Right lobe of liver (tissue), 4 donors: Measurements from ENCODE around the gene STXBP6.

Experiments used
- CTCF ChIP-seq, 4 donors: fragments of 200-600 bp in 3 of 4; fragments of 450-650 bp in 1 of 4; IDR thresholded peaks; one replicate each; pipeline versions ENCODE4 v1.5.1 to v1.8.0; 2016 to 2022; ENCODE audit warnings: antibody characterized with exemption in 4 of 4, mild to moderate bottlenecking in 2 of 4
- POLR2A ChIP-seq: fragments of 450-650 bp; IDR thresholded peaks from one replicate; pipeline ENCODE4 v1.6.1; 2017; ENCODE audit warnings: antibody characterized with exemption, mild to moderate bottlenecking
- donor health status: DM: no; HTN: no; CAD: no.
- donor health status: DM: no; HTN: no; CAD: no.
- donor health status: DM: no; HTN: yes; CAD: no.

GRCh38 chr14:24935796-24936195, 114.2 kb downstream of the STXBP6 start:
- TF ChIP-seq CTCF (IDR thresholded peaks at IDR 0.05) (no peak), POLR2A (no peak)
